GM19043 (cell line): Measurements from ENCODE around the gene ZNF844.
"Not testable (repeated sequence)": the region's sequence is repeated elsewhere in the genome, so short reads cannot be mapped to it uniquely, and the experiment has no call there.

Source experiments
- ATAC-seq: cut with Tn5 transposase; IDR thresholded peaks from one replicate; pipeline ENCODE4 v1.9.1; 2021; ENCODE audit warnings: low read depth; ENCODE audit not compliant: unreplicated experiment

Gene ZNF844

DNA sequence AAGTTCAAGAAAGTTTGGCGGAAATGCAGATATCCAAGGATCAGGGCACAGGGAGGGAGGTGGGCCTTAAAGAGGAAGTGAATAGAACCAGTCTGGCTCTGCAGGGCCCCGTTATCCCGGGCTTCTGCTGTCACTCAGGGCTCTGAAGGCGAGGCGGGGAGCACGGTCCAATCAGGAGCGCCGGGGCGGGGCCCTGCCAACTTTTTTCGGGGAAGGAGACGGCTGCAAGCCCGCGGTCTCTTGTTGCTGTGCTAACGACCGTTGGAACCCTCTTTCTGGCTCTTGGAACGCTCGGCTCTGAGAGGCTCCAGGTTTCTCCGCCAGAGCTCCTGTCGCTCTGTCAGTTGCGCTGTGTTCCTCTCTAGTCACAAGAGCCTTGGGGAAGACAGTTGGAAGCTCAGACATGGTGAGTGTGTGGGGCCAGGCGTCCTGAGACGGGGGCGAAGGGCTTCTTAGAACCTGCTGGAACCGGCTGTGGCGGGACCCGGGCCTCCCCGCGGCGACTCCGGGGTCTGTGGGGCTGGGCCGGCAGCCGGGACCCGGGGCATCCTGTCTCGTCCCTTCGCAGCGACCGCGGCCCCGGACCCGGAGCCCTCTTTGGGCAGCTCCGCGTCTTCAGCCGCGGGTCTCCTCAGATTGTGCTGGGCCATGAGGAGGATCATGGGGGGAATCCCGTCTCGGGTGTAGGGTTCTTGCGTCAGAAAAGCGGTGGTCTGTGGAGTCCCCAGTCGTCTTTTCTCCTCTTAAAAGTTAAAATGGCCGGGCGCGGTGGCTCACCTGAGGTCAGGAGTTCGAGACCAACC lies 27.7 kb downstream of the ZNF844 start:
- no peak for ATAC-seq

GRCh38 chr19:12092956-12093355 lies 28.4 kb downstream of the ZNF844 start:
- no peak for ATAC-seq

GRCh38 chr19:12093777-12094176 lies 29.2 kb downstream of the ZNF844 start:
- ATAC-seq = no peak

GRCh38 chr19:12095111-12095790 lies 30.7 kb downstream of the ZNF844 start:
- no peak for ATAC-seq

DNA sequence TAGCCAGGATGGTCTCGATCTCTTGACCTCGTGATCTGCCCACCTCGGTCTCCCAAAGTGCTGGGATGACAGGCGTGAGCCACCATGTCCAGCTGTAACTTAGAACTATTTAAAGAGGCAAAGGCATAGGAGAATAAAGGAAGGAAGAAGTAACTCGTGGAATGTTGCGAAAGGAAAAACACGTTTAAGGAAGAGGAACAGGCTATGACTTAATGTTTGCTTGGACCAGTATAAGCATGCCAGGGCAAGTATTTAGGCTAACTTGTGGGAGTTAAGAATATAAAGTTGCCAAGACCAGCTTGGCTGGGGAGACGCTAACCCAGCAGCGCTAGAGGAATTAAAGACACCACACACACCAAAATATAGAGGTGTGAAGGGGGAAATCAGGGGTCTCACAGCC lies 33.5 kb downstream of the ZNF844 start:
- no peak for ATAC-seq

- ATAC-seq = not testable (repeated sequence)
Measured at GRCh38 chr19:12103909-12104308, 39.4 kb downstream of the ZNF844 start.

DNA sequence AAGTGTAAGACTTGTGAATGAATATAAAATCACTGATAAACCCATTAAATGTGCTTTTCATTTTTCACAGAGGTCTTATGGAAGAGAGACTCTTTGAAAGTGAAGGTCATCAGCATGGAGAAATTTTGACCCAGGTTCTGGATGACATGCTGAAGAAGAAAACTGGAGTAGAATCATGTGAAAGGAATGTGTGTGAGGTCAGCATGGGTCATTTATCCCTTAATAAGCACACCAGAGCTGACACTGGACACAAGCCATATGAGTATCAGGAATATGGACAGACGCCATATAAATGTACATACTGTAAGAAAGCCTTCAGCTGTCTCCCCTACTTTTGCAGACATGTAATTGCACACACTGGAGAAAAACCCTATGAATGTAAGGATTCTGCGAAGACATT lies 46.6 kb downstream of the ZNF844 start:
- no peak for ATAC-seq

GRCh38 chr19:12111943-12112637 lies 47.6 kb downstream of the ZNF844 start:
- ATAC-seq = no peak

- ATAC-seq = no peak
Measured at GRCh38 chr19:12112701-12113100, 48.2 kb downstream of the ZNF844 start.

DNA sequence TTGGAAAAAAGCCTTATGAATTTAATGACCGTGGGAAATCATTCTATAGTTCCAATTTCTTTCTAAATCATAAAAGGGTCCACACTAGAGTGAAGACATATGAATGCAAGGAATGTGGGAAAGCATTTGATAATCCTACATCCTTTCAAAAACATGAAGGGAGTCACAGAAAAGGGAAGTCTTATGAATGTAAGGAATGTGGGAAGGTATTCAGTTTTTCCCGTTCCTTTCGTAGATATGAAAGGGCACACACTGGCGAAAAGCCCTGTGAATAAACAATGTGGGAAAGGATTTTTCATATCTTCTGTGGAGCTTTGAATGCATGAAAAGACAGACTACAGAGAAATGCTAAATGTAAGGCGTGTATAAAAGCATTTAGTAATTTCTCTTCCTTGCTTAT lies 48.6 kb downstream of the ZNF844 start:
- ATAC-seq = no peak

- ATAC-seq = no peak
Measured at GRCh38 chr19:12117201-12117970, 52.9 kb downstream of the ZNF844 start.

- no peak for ATAC-seq
Measured at GRCh38 chr19:12126707-12127106, 62.2 kb downstream of the ZNF844 start.
